Mesenchymal stem cell (in vitro differentiated cells and primary cell): ENCODE measurements around the gene SNAI3.
A peak's percentile ranks its signal among the peaks of the same experiment; 100 is the strongest.

Experiments
- DNase-seq: peaks from one replicate; pipeline ENCODE4 v3.0.0-alpha.2; 2013
- H2AFZ ChIP-seq: one replicate; pipeline ENCODE4 v1.6.1; 2013; ENCODE audit warnings: low read depth, mild to moderate bottlenecking, control low read depth, inconsistent platforms, low read length, moderate library complexity
- H2AK5ac ChIP-seq: 2 replicates; pipeline ENCODE4 v1.6.1; 2013; ENCODE audit warnings: low read length, moderate library complexity, mild to moderate bottlenecking, inconsistent platforms; ENCODE audit not compliant: severe bottlenecking
- H2BK120ac ChIP-seq: one replicate; pipeline ENCODE4 v1.6.1; 2013; ENCODE audit warnings: low read depth, mild to moderate bottlenecking, inconsistent platforms, low read length, moderate library complexity
- H2BK12ac ChIP-seq, 2 experiments: one replicate each; pipeline ENCODE4 v1.6.1; 2013; ENCODE audit warnings: inconsistent platforms in 2 of 2, low read length in 2 of 2, mild to moderate bottlenecking in 2 of 2, moderate library complexity in 2 of 2, control low read depth in 1 of 2
- H2BK15ac ChIP-seq: one replicate; pipeline ENCODE4 v1.6.1; 2013; ENCODE audit warnings: mild to moderate bottlenecking, low read depth, inconsistent platforms; ENCODE audit not compliant: poor library complexity, severe bottlenecking
- H2BK5ac ChIP-seq: 2 replicates; pipeline ENCODE4 v1.6.1; 2013; ENCODE audit warnings: low read depth, mild to moderate bottlenecking, low read length, control low read depth, inconsistent platforms; ENCODE audit not compliant: poor library complexity, severe bottlenecking
- H3K14ac ChIP-seq, 2 experiments: one replicate each; pipeline ENCODE4 v1.6.1; 2013; ENCODE audit warnings: inconsistent platforms in 2 of 2, low read length in 2 of 2, control low read depth in 1 of 2, mild to moderate bottlenecking in 1 of 2, moderate library complexity in 1 of 2
- H3K18ac ChIP-seq, 2 experiments: one replicate each; pipeline ENCODE4 v1.6.1; 2013; ENCODE audit warnings: inconsistent platforms in 2 of 2, low read length in 2 of 2, control low read depth in 1 of 2, low read depth in 1 of 2, mild to moderate bottlenecking in 1 of 2
- H3K23ac ChIP-seq, 2 experiments: one replicate each; pipeline ENCODE4 v1.6.1; 2013; ENCODE audit warnings: inconsistent platforms in 2 of 2, low read length in 2 of 2, mild to moderate bottlenecking in 2 of 2, moderate library complexity in 2 of 2, control low read depth in 1 of 2
- H3K27ac ChIP-seq: 2 replicates; pipeline ENCODE4 v1.5.1; 2013; ENCODE audit warnings: mild to moderate bottlenecking, moderate library complexity, low read length, control low read depth, inconsistent platforms; ENCODE audit not compliant: poor library complexity, severe bottlenecking
- H3K27me3 ChIP-seq, 2 experiments: 2 replicates each; pipeline versions ENCODE4 v1.6.1 to v1.7.0; 2013; ENCODE audit warnings: low read length in 2 of 2, mild to moderate bottlenecking in 2 of 2, moderate library complexity in 2 of 2, control low read depth in 1 of 2, inconsistent platforms in 1 of 2; ENCODE audit not compliant: control insufficient read depth in 1 of 2, insufficient read depth in 1 of 2
- H3K36me3 ChIP-seq, 2 experiments: 2 replicates each; pipeline versions ENCODE4 v1.6.1 to v1.7.0; 2013; ENCODE audit warnings: low read length in 2 of 2, control low read depth in 1 of 2, inconsistent platforms in 1 of 2, low read depth in 1 of 2, mild to moderate bottlenecking in 1 of 2; ENCODE audit not compliant: insufficient read depth in 2 of 2, control insufficient read depth in 1 of 2
- H3K4ac ChIP-seq, 2 experiments: one replicate each; pipeline ENCODE4 v1.6.1; 2013; ENCODE audit warnings: inconsistent platforms in 2 of 2, low read length in 2 of 2, mild to moderate bottlenecking in 2 of 2, moderate library complexity in 2 of 2, control low read depth in 1 of 2, low read depth in 1 of 2
- H3K4me1 ChIP-seq: 2 replicates; pipeline ENCODE4 v1.6.1; 2013; ENCODE audit warnings: low read depth, low read length, control low read depth; ENCODE audit not compliant: control insufficient read depth, insufficient read depth
- H3K4me2 ChIP-seq: 2 replicates; pipeline ENCODE4 v1.6.1; 2013; ENCODE audit warnings: low read length, mild to moderate bottlenecking, inconsistent platforms; ENCODE audit not compliant: poor library complexity, severe bottlenecking
- H3K4me3 ChIP-seq, 2 experiments: 2 replicates each; pipeline versions ENCODE4 v1.5.1 to v1.7.0; 2013; ENCODE audit warnings: low read length in 2 of 2, mild to moderate bottlenecking in 2 of 2, control low read depth in 1 of 2, low read depth in 1 of 2; ENCODE audit not compliant: insufficient read depth in 1 of 2
- H3K79me1 ChIP-seq: replicated peaks from 2 replicates; pipeline ENCODE4 v1.6.1; 2013; ENCODE audit warnings: mild to moderate bottlenecking, control low read depth, low read length, inconsistent platforms; ENCODE audit not compliant: poor library complexity, severe bottlenecking
- H3K9ac ChIP-seq: 2 replicates; pipeline ENCODE4 v1.7.0; 2013; ENCODE audit warnings: mild to moderate bottlenecking, low read length, moderate library complexity
- H3K9me3 ChIP-seq: 2 replicates; pipeline ENCODE4 v1.7.0; 2013; ENCODE audit warnings: mild to moderate bottlenecking, low read length; ENCODE audit not compliant: control insufficient read depth
- H4K8ac ChIP-seq: one replicate; pipeline ENCODE4 v1.6.1; 2013; ENCODE audit warnings: inconsistent platforms, mild to moderate bottlenecking, low read length, moderate library complexity
- H4K91ac ChIP-seq: one replicate; pipeline ENCODE4 v1.6.1; 2013; ENCODE audit warnings: mild to moderate bottlenecking, low read length, inconsistent platforms
- WGBS: methylation state at CpG from one replicate; pipeline ENCODE4 v1.1.7; 2013; ENCODE audit warnings: mixed read lengths; 5-methylcytosine and 5-hydroxymethylcytosine counted together

The SNAI3 gene

DNA sequence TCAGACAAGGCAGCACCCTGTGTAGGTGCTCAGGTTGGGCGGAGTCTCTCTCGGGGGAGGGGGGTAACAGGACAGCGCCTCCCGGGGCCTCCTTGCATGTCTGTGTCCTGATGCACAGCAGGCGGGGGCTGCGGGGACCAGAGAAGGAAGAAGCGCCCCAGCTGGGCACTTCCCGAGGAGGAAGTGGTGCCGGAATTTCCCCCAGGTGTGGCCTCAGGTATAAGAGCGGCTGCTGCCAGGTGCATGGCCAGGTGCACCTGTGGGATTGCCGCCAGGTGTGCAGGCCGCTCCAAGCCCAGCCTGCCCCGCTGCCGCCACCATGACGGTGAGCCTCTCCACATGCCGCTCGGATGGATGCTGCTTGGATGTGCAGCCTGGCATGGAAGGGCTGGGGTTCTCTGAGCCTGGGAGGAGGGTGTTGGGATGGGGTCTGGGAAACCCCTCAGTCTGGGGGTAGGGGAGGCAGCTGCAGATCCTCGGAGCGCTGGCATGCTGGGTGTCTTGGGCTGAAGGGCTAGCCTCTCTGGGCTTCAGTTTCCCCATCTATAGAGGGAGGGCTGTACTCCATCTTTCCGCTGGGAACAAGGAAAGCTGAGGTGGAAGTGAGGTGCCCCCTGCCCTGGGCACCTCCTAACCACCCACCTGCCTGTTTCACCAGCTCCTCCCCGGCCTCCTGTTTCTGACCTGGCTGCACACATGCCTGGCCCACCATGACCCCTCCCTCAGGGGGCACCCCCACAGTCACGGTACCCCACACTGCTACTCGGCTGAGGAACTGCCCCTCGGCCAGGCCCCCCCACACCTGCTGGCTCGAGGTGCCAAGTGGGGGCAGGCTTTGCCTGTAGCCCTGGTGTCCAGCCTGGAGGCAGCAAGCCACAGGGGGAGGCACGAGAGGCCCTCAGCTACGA lies 47.7 kb downstream of the SNAI3 start, which contains the start of gene IL17C:
Gene IL17C, plus strand, starts transcription at position 250 of the 908 bp plus-strand sequence. Its CDS starts 70 bp downstream, at position 320.
- Histone ChIP-seq H3K14ac (no peak within 1 kb of the TSS), H3K36me3 (peaks cover 0 to 19% of the 10 kb centered on the region in 2 experiments), H3K18ac (no peak within 1 kb of the TSS), H3K27ac (no peak within 1 kb of the TSS), H3K27me3 (peaks cover 26 to 58% of the 10 kb centered on the region in 2 experiments), H3K79me1 (no peaks in the 10 kb centered on the region), H3K4me3 (no peak within 1 kb of the TSS), H2AK5ac (no peak within 1 kb of the TSS), H2BK5ac (no peak within 1 kb of the TSS), H3K9me3 (no peaks in the 10 kb centered on the region), H3K4me2 (no peak within 1 kb of the TSS), H3K9ac (no peak within 1 kb of the TSS), H4K91ac (no peak within 1 kb of the TSS), H2BK120ac (no peak within 1 kb of the TSS), H3K23ac (no peak within 1 kb of the TSS), H3K4me1 (peaks cover 25% of the 10 kb centered on the region), H2BK12ac (peak within 1 kb of the TSS in 1 of 2 experiments; percentile 24), H2BK15ac (no peak within 1 kb of the TSS), H3K4ac (no peak within 1 kb of the TSS), H2AFZ (no peak within 1 kb of the TSS), H4K8ac (no peak within 1 kb of the TSS)
- no peak for DNase-seq
- 69% methylated on average over 25 of the region's 27 CpGs for WGBS

DNA sequence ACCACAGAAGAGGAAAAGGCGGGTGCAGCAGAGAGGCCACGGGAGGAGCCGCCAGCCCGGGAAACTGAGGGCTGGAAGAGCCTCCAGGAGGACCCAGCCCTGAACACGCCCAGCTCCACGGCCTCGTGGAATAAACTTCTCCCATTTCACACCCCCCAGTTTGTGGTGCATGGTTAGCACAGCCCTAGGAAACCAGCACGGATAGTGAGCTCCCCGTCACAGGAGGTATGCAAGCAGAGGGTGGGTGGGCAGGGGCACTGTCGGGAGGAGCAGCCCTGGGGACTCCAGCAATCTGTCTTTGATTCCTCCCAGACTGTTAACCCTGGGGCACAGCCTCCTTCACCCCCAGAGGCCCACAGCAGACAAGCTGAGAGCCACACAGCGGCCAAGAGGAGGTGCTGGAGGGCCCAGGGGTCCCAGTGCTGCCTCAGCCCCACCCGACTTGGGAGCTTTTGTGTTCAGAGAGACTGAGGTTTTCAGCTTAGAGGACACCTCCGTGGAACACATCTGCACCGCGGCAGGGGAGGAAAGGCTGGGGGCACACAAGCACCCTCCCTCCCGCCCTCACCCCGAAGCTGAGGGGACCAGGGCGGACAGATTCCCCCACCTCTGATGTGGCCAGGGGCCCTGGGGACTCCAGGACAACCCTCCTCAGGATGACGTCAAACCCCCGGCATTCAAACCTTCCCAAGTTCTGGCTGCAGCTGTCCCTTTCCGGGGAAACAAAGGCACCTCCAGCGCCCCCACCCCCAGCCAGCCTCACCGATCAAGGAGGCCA lies 49.6 kb downstream of the SNAI3 start:
- H3K23ac ChIP-seq = no peak overlapping the region
- peak overlapping the region in 1 of 2 experiments; percentile 8 for H3K4ac ChIP-seq
- H2BK5ac ChIP-seq = no peak overlapping the region
- peaks cover 26% of the 10 kb centered on the region for H3K4me1 ChIP-seq
- no peak overlapping the region for H3K27ac ChIP-seq
- no peak overlapping the region for H3K18ac ChIP-seq
- H3K79me1 ChIP-seq = peaks cover 2% of the 10 kb centered on the region
- no peak overlapping the region for H3K4me2 ChIP-seq
- H2AFZ ChIP-seq = no peak overlapping the region
- no peak overlapping the region for H3K14ac ChIP-seq
- no peak overlapping the region for H4K91ac ChIP-seq
- peaks cover 26 to 58% of the 10 kb centered on the region in 2 experiments for H3K27me3 ChIP-seq
- 83% methylated on average over 19 of the region's 23 CpGs for WGBS
- no peak overlapping the region for H4K8ac ChIP-seq
- no peak overlapping the region for H2BK12ac ChIP-seq
- DNase-seq = no peak
- no peak overlapping the region for H3K9ac ChIP-seq
- H3K4me3 ChIP-seq = no peak overlapping the region
- no peak overlapping the region for H2BK120ac ChIP-seq
- H3K9me3 ChIP-seq = no peaks in the 10 kb centered on the region
- H2AK5ac ChIP-seq = no peak overlapping the region
- peak overlapping the region; percentile 77 for H2BK15ac ChIP-seq
- H3K36me3 ChIP-seq = peaks cover 9 to 15% of the 10 kb centered on the region in 2 experiments

DNA sequence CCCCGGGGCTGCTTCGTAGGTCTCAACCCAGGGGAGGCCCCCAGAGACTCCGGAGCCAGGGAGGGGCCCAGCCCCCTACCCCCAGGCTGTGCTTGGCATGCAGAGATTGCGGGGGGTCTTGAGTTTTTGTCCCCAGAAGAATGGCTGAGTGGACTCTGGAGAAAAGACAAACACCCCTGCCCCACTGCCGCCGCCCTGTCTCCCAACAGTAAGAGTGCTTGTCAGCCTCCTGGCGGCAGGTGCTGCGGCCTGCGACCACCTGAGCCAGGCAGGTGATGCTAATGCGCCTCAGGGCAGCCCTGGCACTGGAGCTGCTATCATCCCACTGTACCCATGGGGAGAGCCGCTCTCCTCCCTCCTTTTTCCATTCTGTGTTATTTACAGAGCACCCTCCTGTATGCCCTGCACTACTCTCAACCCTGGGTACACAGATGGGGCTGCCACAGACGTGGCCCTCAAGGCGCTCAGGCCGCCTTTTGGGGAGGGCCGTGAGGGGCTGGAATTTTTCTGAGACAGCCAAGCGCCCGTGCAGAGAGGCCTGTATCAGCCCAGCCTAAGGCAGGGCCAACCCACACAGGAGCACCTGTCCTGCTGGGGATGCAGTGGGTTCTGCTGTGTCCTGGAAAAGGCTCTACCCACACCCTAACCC lies 50.5 kb downstream of the SNAI3 start:
- H3K4ac ChIP-seq = no peak overlapping the region
- H2BK12ac ChIP-seq = no peak overlapping the region
- 95% methylated on average over 17 of the region's 17 CpGs for WGBS
- no peak overlapping the region for H2AFZ ChIP-seq
- peak overlapping the region; percentile 9 for H2BK15ac ChIP-seq
- H4K8ac ChIP-seq = no peak overlapping the region
- no peak overlapping the region for H3K23ac ChIP-seq
- peaks cover 15 to 23% of the 10 kb centered on the region in 2 experiments for H3K36me3 ChIP-seq
- no peak overlapping the region for H4K91ac ChIP-seq
- no peak overlapping the region for H3K27ac ChIP-seq
- H2BK5ac ChIP-seq = no peak overlapping the region
- H2AK5ac ChIP-seq = no peak overlapping the region
- H3K9me3 ChIP-seq = no peaks in the 10 kb centered on the region
- H3K4me1 ChIP-seq = peaks cover 26% of the 10 kb centered on the region
- H3K18ac ChIP-seq = no peak overlapping the region
- peaks cover 26 to 52% of the 10 kb centered on the region in 2 experiments for H3K27me3 ChIP-seq
- H3K4me3 ChIP-seq = no peak overlapping the region
- H3K9ac ChIP-seq = no peak overlapping the region
- H3K79me1 ChIP-seq = peaks cover 2% of the 10 kb centered on the region
- no peak overlapping the region for H3K4me2 ChIP-seq
- H2BK120ac ChIP-seq = no peak overlapping the region
- DNase-seq = no peak
- H3K14ac ChIP-seq = no peak overlapping the region
